Lower leg skin (tissue), 3 donors: Measurements from ENCODE around the gene GRIFIN.

ENCODE experiments used
- POLR2A ChIP-seq, 2 donors: fragments of 450-650 bp; IDR thresholded peaks; one replicate each; pipeline ENCODE4 v1.6.1; 2016 to 2017; ENCODE audit warnings: antibody characterized with exemption in 2 of 2, mild to moderate bottlenecking in 1 of 2, moderate library complexity in 1 of 2
- TF ChIP-seq, protein P1 (sequence below), 3 donors: fragments of 450-650 bp; IDR thresholded peaks; one replicate each; pipeline ENCODE4 v1.5.1; 2016; ENCODE audit warnings: antibody characterized with exemption in 3 of 3, mild to moderate bottlenecking in 3 of 3, moderate library complexity in 2 of 3

GRCh38 chr7:2507208-2507916, 31.2 kb upstream of the GRIFIN start:
- TF ChIP-seq, protein P1, sequence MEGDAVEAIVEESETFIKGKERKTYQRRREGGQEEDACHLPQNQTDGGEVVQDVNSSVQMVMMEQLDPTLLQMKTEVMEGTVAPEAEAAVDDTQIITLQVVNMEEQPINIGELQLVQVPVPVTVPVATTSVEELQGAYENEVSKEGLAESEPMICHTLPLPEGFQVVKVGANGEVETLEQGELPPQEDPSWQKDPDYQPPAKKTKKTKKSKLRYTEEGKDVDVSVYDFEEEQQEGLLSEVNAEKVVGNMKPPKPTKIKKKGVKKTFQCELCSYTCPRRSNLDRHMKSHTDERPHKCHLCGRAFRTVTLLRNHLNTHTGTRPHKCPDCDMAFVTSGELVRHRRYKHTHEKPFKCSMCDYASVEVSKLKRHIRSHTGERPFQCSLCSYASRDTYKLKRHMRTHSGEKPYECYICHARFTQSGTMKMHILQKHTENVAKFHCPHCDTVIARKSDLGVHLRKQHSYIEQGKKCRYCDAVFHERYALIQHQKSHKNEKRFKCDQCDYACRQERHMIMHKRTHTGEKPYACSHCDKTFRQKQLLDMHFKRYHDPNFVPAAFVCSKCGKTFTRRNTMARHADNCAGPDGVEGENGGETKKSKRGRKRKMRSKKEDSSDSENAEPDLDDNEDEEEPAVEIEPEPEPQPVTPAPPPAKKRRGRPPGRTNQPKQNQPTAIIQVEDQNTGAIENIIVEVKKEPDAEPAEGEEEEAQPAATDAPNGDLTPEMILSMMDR (IDR thresholded peaks at IDR 0.05), result no peak
- no peak for TF ChIP-seq POLR2A (IDR thresholded peaks at IDR 0.05)
